Breast epithelium (tissue), 3 donors: ENCODE results near the gene XKR7.

ENCODE experiments used
- POLR2AphosphoS5 ChIP-seq, 3 donors: sonication (generic); formaldehyde crosslinking; IDR thresholded peaks; one replicate each; pipeline ENCODE4 v1.6.1; 2017; ENCODE audit warnings: antibody characterized with exemption in 3 of 3
- TF ChIP-seq, protein P1 (sequence below), 3 donors: fragments of 450-650 bp; IDR thresholded peaks; one replicate each; pipeline ENCODE4 v1.5.1; 2016 to 2017; ENCODE audit warnings: antibody characterized with exemption in 3 of 3, mild to moderate bottlenecking in 3 of 3, moderate library complexity in 3 of 3

DNA sequence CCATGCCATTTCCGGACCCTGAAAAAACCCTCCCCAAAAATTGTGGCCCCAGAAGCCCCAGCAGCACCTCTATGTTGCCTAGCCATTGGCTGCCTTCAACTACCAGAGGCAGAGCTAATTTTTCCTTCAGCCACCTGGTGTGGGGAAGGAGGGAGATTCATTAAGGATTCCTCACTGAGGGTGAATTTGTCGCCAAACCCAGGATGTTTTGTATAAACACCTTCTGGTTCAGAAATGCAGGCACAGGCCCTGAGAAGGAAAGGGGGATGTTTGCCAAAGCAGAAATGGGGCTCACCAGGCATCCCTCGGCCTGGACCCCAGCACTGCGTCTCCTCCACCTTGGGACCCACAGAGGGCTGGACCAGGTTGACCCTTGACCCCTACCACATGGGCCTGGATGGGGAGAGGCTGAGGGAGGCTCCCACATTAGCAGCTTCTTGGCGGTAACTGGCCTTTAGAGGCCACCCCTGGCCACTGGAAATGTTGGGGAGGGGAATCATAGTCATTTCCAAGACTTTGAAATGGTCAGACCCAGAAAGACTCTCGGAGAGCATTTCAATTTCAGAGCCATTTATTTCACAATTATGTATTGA is 14.3 kb upstream of the XKR7 start:
- TF ChIP-seq POLR2AphosphoS5 (IDR thresholded peaks at IDR 0.05), result no peak
- TF ChIP-seq, protein P1, sequence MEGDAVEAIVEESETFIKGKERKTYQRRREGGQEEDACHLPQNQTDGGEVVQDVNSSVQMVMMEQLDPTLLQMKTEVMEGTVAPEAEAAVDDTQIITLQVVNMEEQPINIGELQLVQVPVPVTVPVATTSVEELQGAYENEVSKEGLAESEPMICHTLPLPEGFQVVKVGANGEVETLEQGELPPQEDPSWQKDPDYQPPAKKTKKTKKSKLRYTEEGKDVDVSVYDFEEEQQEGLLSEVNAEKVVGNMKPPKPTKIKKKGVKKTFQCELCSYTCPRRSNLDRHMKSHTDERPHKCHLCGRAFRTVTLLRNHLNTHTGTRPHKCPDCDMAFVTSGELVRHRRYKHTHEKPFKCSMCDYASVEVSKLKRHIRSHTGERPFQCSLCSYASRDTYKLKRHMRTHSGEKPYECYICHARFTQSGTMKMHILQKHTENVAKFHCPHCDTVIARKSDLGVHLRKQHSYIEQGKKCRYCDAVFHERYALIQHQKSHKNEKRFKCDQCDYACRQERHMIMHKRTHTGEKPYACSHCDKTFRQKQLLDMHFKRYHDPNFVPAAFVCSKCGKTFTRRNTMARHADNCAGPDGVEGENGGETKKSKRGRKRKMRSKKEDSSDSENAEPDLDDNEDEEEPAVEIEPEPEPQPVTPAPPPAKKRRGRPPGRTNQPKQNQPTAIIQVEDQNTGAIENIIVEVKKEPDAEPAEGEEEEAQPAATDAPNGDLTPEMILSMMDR (IDR thresholded peaks at IDR 0.05), result no peak
